HG03575 (cell line): ENCODE data around the gene KCNJ8.
"Not testable (repeated sequence)": the region's sequence is repeated elsewhere in the genome, so short reads cannot be mapped to it uniquely, and the experiment has no call there.

ENCODE experiments used
- ATAC-seq: cut with Tn5 transposase; IDR thresholded peaks from one replicate; pipeline ENCODE4 v1.9.1; 2021; ENCODE audit not compliant: unreplicated experiment, insufficient number of reproducible peaks, low FRiP score; ENCODE audit errors: extremely low read depth

Gene KCNJ8

DNA sequence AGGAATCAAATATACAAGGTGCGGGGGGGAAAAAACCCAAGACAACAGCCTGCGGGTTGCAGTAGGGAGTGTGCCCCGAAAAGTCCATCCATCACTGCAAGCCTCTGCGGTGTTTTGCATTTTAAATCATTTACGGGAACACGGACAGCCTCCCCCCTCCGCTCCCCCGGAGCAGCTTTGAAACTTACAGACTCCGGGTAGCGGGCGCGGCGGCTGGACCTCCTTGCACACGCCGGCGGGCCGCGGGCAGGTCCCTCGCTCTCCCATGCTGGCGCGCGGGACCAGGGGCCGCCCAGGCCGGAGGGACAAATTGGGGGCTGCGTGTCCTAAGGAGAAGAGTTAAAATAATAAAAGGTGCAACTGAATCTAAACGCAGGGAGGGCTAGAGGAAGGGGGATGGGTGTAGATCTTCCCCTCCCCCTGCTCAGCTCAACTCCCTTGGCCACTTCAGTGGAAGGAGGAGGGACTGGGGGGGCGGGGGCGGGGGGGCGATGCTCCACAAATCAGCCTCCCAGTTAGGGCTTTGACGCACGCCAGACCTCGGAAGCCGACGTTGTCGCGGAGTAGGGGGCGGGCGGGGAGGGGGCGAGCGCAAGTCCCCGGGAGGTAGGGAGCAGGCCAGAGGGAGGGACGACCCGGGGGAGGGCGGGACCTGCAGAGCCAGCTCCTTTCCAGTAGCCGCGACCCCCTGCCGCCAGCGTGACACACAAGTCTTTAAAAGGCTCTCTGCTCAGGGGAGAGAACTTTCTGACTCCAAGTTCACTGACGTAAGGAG lies at the start of gene KCNJ8:
KCNJ8 (minus strand) TSS at position 349 of the 775 bp plus-strand sequence. CDS start 1,090 bp downstream, outside the sequence.
- ATAC-seq, result no peak

DNA sequence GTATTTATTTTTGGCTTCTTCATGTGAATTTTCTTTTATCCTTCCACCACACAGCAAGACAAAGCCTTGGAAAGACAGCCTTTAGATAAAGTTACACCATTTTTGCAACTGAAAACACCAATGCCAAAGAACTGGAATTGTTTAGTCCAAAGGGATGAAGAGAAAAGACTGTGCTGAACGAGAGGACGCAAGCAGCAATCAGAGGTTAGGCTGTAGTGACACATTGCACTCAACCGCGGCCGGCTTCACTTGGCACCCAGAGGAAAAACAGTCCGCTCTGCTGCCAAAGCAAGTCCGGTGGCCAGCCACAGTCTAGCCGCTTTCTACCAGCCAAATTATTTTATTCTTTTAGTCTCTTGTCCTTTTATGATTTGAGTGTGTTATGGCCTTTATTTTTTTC lies 49.1 kb upstream of the KCNJ8 start:
- ATAC-seq, result no peak

DNA sequence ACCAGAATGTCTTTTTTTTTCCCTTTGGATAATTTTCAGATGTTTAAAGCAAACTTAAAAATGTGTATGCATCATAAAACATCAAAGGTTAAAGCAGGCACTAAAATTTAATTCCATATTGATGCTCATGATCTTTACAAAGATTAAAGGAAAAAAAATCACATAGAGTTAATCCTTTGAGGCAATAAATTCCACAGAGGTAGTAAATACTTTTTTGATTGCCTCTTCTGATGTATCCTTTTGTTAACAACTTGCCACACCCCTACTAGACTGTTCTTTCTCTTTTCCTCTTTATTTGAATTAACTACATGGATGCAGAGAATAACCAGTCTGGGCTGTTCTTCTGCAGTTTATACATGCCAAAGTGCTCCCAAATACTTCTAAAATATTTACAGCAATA lies 45.2 kb upstream of the KCNJ8 start:
- no peak for ATAC-seq

DNA sequence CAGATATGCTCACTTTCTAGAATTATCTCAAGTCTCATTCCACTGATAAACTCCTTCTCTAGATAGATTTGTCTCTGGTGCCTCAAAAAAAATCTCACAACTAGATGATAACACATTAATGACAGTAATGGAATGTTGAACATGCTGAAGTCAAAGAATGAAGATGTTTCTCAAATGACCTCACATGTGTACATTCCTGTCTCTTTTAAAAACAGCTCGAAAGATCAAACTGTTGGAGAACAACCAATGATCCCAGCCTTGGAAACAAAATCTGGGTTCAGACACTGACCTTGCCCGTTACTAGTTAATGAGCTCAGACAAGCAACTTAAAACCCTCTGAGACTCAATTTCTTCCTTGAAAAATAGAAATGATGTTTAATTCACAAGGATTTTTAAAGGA lies 44.7 kb upstream of the KCNJ8 start:
- no peak for ATAC-seq

DNA sequence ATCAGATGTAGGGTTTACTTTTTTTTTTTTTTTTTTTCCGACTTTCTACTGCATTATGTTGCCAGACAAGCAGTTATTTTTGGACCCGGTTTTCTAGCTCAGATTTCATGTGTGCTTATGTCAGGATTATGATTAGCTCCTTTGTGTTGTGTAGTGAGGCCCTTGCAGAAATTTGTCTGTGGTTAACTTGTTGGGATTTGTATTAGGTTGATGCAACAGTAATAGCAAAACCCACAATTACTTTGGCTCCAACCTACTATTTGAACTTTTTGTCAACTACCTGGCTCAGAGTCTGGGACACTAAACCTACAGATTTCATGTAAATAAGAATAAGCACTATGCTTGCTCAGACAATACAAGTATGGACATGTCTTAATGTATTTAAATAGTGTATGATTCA lies 44.1 kb upstream of the KCNJ8 start:
- no peak for ATAC-seq

DNA sequence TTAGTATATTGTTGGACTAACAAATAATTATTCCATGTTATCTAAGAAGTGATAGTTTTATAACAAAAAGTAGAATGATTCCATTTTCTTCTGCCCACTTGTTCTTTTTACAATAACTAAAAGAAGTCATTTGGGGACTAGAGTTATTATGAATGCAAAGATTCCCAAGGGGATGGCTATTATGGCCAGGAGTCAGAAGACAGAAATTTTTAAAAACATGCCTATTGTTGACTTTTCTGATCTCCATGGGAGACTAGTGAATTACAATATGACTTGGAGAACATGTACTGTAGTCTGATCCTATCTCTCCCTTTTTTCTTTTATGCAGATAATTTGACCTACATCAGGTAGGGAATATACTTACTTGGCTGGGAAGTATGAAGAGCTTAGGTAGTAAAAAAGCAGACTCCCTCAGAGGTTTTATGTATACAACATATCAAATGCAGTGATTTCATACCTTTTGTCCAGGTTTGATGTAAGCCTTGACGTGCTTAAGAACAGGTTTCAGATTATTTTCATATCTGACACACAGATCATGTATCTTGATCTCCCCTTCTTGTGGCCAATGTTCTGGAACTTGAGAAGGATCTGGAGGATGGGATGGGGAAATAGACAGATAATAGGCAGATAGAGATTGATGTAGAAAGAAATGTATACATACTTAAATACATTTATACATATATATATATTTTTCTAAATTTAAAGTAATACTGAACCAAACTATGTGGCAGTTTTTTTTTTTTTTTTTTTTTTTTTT lies 41.0 kb upstream of the KCNJ8 start:
- no peak for ATAC-seq

DNA sequence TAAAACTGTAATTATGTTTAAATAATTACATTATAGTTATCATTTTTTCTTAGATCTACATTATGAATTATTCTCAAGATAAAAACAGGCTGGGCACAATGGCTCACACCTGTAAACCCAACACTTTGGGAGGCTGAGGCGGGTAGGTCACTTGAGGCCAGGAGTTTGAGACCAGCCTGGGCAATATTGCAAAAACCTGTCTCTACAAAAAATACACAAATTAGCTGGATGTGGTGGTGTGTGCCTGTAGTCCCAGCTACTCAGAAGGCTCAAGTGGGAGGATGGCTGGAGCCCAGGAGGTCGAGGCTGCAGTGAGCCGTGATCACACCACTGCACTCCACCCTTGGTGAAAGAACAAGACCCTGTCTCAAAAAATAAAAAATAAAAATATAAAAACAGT lies 40.3 kb upstream of the KCNJ8 start:
- no peak for ATAC-seq

DNA sequence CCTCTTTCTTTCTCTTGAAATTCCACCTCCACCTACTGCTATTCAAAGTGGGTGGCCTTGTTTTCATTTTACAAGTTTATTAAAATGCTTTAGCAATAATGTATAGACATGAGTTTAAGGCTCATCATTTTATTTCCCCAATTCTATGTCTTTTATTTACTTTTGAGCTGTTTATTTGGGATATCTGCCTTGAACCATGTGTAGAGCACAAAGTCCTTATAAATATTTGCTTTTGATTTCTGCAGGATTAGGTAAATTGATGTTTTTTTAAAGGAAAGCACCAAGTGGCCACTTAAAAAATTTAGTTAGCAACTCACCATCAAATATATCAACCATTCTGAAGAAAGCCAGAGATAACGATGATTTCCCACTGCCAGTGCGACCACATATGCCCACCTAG lies 39.8 kb upstream of the KCNJ8 start:
- no peak for ATAC-seq

DNA sequence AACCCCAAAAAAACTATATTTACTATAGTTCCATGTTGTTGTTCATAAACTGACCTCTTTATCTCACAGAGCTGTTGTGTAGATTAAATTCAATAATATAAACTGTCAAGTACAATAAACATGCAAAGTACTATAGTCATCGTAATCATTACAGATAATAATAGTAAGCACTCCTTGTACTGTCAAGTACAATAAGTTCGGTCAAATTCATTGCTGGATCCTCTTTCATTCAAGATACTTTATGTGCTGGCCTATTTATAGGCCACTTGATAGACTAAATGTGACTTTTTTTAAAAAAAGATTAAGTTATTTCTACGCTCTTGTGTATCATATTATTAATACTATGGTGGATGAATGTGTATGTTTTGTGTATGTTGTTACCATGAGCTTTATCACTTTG lies 39.2 kb upstream of the KCNJ8 start:
- ATAC-seq, result no peak

DNA sequence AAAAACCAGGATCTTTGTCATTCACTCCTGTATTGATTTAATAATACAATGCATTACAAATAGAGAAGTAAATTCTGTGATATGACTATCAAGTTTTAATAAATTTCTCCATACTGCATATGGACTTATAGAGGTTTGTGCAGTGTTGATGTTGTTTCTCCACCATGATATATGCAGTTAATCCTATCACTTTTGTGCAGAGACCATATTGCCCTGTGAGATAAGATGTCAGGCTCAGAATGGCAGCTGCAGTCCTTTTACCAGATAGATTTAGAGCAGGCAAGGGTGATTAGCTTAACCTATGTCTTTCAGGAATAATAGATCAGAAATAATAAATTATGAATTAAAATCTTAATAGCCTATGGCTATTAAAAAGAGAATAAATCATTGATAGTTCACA lies 38.6 kb upstream of the KCNJ8 start:
- ATAC-seq, result no peak

DNA sequence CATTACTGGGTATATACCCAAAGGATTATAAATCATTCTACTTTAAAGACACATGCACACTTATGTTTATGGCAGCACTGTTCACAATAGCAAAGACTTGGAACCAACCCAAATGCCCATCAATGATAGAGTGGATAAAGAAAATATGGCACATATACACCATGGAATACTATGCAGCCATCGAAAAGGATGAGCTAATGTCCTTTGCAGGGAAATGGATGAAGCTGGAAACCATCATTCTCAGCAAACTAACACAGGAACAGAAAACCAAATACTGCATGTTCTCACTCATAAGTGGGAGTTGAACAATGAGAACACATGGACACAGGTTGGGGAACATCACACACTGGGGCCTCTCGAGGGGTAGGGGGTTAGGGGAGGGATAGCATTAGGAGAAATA lies 37.8 kb upstream of the KCNJ8 start:
- ATAC-seq, result not testable (repeated sequence)

DNA sequence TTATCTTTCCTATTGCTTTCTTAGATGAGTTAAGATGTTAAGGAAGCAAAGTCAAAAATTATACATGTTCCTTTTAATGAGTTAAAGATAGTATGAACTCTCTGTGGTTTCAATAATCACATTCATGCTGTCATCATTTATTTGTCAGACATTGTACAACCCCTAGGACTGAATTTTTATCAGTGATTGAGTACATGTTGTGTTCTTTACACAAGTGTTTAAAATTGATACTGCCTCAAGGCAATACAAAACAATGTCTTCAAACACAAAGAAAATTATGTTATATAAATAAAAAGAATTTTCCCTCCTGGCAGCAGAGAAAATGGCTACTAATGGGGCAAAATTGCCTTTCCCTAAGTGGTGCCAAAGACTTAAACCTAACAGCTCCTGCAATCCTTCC lies 34.6 kb upstream of the KCNJ8 start:
- ATAC-seq, result no peak

DNA sequence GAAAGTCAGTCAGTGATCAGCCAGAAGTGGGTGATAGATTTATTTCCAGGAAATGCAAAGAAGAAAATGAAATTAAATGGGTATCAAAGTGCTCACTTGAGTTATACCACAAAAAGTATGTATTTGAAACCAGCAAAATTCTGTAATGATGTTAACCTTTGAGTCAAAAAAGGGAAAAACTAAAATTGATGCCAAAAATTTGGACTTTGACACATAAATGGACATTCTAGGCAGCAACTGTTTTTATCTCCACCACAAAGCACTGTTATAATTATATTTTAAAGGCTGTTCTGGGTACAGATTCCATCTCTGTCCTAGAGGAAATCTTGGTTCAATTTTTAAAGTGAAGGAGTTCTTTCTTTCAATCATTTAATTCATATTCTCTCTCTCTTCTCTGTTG lies 31.7 kb upstream of the KCNJ8 start:
- no peak for ATAC-seq

DNA sequence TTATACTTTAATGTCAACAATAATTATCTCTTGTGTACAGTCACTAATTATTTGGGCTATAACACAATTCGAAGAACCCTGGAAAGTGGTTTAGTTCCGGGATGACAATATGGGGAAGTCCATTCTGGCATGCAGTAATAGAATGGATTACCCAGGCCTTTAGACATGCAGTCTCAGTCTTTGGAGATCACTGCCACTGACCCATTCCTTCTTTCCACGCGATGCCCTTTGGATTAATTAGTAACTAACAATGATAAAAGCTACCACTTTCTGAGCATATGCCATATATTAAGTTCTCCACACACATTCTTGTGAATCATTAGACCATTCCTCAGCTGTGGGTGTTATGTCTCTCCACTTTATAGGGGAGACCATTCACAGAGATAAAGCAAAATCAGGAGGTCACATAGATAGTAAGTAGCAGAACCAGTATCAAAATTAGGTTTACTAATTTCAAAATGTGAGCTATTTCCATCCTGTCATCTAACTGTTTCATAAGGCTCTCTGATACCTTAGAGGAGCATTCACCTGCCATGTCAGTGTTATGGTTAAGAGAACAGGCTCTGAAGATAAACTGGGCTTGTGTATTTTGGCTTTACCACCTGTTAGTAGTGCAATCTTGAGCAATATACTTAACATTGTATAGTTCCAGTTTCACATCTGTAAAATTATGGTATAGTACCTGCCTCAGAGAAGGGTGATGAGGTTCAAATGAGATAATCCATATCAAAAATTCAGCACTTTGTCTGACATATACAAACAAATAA lies 27.2 kb upstream of the KCNJ8 start:
- no peak for ATAC-seq

DNA sequence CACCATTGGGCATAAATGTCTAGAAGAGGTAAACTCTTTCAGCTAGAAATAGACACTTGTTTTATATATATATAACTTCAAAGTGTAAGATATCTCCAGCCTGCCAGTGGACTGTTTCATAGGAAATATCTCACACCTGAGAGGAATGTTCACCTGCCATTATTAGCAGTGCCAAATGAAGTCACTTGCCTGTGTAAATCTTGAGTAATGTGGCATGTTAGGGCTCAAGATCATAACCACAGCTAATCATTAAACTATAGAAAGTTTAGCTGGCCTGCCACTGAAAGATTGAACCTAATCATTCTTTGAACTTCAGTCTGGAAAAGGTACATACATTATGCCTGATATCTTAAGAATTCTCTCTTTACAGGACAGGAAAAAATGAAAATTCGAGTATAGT lies 25.5 kb upstream of the KCNJ8 start:
- no peak for ATAC-seq

DNA sequence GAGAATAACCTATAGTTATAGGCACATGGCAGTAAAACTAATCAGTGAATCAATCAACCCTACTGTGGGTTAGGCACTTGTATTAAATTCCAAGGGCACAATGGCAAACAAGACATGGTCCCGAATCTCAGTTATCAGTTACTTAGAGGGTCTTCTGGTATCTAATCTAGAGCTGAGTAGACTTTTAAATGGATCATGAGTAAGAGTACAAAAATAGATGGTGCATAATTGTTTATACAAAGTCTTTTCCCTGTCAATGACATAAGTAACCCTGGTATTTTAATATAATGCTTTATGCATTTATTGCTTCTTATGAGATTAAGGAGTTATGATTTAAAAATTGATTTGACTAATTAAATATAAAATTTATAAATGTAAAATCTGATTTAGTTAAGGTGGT lies 23.0 kb upstream of the KCNJ8 start:
- no peak for ATAC-seq

DNA sequence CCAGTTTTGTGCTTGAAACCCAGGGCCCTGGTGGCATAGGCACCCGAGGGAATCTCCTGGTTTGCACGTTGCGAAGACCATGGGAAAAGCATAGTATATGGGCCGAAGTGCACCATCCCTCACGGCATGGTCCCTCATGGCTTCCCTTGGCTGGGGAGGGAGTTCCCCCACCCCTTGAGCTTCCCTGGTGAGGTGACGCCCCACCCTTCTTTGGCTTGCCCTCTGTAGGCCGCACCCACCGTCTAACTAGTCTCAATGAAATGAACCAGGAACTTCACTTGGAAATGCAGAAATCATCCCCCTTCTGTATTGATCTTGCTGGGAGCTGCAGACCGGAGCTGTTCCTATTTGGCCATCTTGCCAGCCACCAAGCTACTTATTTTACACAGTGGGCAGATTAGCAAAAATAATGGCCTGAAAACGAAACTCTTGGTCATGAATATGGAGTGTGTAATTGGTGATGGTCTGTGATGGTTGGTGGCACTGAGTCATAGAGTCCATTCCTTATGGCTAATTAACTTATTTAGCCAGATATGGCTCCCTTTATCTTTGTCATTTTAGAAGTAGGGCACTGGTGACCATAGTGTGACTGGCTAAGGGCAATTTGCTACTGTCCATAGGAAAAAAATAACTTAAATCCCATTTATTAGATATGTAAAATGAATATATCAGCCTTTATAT lies 21.3 kb upstream of the KCNJ8 start:
- ATAC-seq, result no peak

DNA sequence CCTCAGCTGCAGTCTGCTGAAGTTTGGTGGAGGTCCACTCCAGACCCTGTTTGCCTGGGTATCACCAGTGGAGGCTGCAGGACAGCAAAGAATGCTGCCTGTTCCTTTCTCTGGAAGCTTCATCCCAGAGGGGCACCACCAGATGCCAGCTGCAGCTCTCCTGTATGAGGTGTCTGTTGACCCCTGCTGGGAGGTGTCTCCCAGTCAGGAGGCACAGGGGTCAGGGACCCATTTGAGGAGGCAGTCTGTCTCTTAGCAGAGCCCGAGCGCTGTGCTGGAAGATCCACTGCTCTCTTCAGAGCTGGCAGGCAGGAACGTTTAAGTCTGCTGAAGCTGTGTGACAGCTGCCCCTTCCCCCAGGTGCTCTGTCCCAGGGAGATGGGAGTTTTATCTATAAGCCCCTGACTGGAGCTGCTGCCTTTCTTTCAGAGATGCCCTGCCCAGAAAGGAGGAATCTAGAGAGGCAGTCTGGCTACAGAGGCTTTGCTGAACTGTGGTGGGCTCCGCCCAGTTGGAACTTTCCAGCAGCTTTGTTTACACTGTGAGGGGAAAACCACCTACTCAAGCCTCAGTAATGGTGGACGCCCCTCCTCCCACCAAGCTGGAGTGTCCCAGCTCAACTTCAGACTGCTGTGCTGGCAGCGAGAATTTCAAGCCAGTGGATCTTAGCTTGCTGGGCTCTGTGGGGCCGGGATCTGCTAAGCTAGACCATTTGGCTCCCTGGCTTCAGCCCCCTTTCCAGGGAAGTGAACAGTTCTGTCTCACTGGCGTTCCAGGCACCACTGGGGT lies 20.5 kb upstream of the KCNJ8 start:
- ATAC-seq, result not testable (repeated sequence)

DNA sequence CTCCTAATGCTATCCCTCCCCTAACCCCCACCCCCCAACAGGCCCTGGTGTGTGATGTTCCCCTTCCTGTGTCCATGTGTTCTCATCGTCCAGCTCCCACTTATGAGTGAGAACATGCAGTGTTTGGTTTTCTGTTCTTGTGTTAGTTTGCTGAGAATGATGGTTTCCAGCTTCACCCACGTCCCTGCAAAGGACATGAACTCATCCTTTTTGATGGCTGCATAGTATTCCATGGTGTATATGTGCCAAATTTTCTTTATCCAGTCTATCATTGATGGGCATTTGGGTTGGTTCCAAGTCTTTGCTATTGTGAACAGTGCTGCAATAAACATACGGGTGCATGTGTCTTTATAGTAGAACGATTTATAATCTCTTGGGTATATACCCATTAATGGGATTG lies 15.2 kb upstream of the KCNJ8 start:
- not testable (repeated sequence) for ATAC-seq
